ENCODE measurements around the gene EPG5.
A peak's percentile ranks its signal among the peaks of the same experiment; 100 is the strongest.

The EPG5 gene

DNA sequence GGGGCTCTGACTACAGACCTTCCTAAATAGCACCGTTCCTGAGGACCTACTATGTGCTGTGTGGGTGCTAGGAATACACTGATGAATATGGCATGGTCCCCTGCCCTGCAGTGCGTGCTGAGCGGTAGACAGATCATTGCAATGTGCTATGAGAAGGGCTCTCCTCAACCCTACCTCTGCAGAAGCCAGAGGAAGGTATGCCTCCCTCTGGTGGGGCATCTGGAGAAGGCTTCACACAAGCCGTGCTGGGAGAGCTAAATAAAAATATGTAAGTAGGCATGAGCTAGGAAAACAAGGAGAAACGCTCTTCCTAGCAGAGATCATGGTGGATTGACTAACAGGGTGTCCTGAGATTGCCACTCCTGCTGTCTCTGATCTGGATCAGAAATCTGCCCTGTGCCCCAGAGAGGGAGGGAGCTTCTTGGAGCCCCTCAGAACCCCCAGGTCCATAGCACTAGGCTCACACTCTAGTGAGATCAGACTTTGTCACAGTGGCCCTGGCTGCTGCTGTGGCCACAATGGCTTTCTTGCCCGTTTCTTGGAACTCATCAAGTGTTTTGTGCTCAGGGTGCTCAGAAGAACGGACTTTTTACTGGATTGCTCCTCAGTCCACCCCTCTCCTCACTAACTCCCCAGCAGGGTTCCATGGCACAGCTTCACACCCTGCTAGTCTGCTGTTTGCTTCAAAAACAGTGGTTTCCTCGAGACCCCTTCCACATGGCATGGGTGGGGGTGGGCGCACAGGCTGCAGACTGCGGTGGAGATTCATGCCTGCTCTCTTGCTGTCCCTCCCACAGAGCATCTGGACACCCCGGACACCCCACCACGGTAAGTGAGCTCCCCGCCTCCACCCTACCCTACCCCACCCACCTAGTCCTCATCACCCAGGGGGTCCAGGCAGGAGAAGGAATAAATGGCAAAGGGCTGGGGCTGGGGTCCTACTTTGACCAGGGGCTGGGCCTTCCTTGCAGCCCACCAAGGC is 127.4 kb downstream of the EPG5 start:
- H3K36me3 ChIP-seq (ENCODE audit: insufficient read depth, insufficient read length, low read length), result no peaks in the 10 kb centered on the region
- no peaks in the 10 kb centered on the region for H3K9me3 ChIP-seq (ENCODE audit: insufficient read depth, low read length)
- peaks cover 41% of the 10 kb centered on the region for H3K27me3 ChIP-seq (ENCODE audit: insufficient read depth, insufficient read length)
- peaks cover 3% of the 10 kb centered on the region for H3K4me1 ChIP-seq (ENCODE audit: insufficient read depth, insufficient read length)
- DNase-seq (ENCODE audit: low read depth, low spot score), result peak; percentile 15
- TF ChIP-seq ZNF274 (IDR thresholded peaks at IDR 0.05; ENCODE audit: low read depth, low read length) (no peak), SUZ12 (IDR thresholded peaks at IDR 0.05; ENCODE audit: extremely low read depth, insufficient read depth, insufficient read length) (no peak), YY1 (IDR thresholded peaks at IDR 0.05; ENCODE audit: insufficient read depth, insufficient read length) (no peak)
- H3K9ac ChIP-seq (ENCODE audit: insufficient read length, low read depth), result no peak overlapping the region
- H3K4me3 ChIP-seq (ENCODE audit: insufficient read length, low read depth), result no peak overlapping the region

DNA sequence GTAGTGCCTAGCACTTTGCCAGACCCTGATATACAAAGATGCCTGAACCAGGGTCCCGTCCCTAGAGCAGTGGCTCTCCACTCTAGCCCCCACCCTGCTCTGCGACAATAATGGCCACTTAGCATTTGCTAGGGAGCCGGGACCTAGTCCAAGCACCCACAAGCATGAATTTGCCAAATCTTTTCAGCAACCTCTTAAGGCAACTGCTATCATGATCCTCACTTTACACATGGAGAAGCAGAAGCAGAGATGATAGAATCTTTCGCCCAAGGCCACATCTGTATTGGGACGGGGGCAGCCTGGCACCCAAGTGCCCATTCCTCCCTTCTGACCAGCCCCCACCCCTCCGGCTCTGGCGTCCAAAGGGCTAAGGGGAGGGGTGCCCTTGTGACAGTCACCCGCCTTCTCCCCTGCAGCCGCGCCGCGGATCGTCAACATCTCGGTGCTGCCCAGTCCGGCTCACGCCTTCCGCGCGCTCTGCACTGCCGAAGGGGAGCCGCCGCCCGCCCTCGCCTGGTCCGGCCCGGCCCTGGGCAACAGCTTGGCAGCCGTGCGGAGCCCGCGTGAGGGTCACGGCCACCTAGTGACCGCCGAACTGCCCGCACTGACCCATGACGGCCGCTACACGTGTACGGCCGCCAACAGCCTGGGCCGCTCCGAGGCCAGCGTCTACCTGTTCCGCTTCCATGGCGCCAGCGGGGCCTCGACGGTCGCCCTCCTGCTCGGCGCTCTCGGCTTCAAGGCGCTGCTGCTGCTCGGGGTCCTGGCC is 128.6 kb downstream of the EPG5 start:
- DNase-seq (ENCODE audit: low read depth, low spot score), result no peak
- Histone ChIP-seq H3K9ac (ENCODE audit: insufficient read length, low read depth) (no peak overlapping the region), H3K4me3 (ENCODE audit: insufficient read length, low read depth) (no peak overlapping the region), H3K36me3 (ENCODE audit: insufficient read depth, insufficient read length, low read length) (no peaks in the 10 kb centered on the region), H3K4me1 (ENCODE audit: insufficient read depth, insufficient read length) (peaks cover 3% of the 10 kb centered on the region), H3K27me3 (ENCODE audit: insufficient read depth, insufficient read length) (peaks cover 43% of the 10 kb centered on the region), H3K9me3 (ENCODE audit: insufficient read depth, low read length) (no peaks in the 10 kb centered on the region)
- TF ChIP-seq SUZ12 (IDR thresholded peaks at IDR 0.05; ENCODE audit: extremely low read depth, insufficient read depth, insufficient read length), result no peak
- TF ChIP-seq ZNF274 (IDR thresholded peaks at IDR 0.05; ENCODE audit: low read depth, low read length), result no peak
- TF ChIP-seq YY1 (IDR thresholded peaks at IDR 0.05; ENCODE audit: insufficient read depth, insufficient read length), result no peak

DNA sequence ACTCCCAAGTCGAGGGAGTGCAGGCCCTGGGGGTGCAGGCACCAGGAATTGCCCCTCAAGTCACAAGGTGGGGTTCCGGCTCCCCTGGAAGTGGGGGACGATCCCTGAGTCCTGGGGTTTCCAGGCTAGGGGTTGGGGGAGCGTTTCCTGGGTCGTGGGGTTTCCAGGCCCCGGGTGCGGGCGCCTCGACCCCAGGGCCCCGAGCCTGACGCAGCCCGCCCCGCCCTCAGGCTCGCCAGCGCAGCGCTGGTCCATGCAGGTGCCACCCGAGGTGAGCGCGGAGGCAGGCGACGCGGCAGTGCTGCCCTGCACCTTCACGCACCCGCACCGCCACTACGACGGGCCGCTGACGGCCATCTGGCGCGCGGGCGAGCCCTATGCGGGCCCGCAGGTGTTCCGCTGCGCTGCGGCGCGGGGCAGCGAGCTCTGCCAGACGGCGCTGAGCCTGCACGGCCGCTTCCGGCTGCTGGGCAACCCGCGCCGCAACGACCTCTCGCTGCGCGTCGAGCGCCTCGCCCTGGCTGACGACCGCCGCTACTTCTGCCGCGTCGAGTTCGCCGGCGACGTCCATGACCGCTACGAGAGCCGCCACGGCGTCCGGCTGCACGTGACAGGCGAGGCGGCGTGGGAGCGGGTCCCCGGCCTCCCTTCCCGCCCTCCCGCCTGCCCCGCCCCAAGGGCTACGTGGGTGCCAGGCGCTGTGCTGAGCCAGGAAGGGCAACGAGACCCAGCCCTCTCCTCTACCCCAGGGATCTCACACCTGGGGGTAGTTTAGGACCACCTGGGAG is 129.7 kb downstream of the EPG5 start:
- Histone ChIP-seq H3K27me3 (ENCODE audit: insufficient read depth, insufficient read length) (peaks cover 43% of the 10 kb centered on the region), H3K36me3 (ENCODE audit: insufficient read depth, insufficient read length, low read length) (no peaks in the 10 kb centered on the region), H3K9ac (ENCODE audit: insufficient read length, low read depth) (peak overlapping the region; percentile 67), H3K4me1 (ENCODE audit: insufficient read depth, insufficient read length) (peaks cover 6% of the 10 kb centered on the region), H3K9me3 (ENCODE audit: insufficient read depth, low read length) (no peaks in the 10 kb centered on the region), H3K4me3 (ENCODE audit: insufficient read length, low read depth) (peak overlapping the region; percentile 24)
- no peak for TF ChIP-seq ZNF274 (IDR thresholded peaks at IDR 0.05; ENCODE audit: low read depth, low read length)
- TF ChIP-seq YY1 (IDR thresholded peaks at IDR 0.05; ENCODE audit: insufficient read depth, insufficient read length), result no peak
- TF ChIP-seq SUZ12 (IDR thresholded peaks at IDR 0.05; ENCODE audit: extremely low read depth, insufficient read depth, insufficient read length), result no peak
- peak; percentile 42 for DNase-seq (ENCODE audit: low read depth, low spot score)

DNA sequence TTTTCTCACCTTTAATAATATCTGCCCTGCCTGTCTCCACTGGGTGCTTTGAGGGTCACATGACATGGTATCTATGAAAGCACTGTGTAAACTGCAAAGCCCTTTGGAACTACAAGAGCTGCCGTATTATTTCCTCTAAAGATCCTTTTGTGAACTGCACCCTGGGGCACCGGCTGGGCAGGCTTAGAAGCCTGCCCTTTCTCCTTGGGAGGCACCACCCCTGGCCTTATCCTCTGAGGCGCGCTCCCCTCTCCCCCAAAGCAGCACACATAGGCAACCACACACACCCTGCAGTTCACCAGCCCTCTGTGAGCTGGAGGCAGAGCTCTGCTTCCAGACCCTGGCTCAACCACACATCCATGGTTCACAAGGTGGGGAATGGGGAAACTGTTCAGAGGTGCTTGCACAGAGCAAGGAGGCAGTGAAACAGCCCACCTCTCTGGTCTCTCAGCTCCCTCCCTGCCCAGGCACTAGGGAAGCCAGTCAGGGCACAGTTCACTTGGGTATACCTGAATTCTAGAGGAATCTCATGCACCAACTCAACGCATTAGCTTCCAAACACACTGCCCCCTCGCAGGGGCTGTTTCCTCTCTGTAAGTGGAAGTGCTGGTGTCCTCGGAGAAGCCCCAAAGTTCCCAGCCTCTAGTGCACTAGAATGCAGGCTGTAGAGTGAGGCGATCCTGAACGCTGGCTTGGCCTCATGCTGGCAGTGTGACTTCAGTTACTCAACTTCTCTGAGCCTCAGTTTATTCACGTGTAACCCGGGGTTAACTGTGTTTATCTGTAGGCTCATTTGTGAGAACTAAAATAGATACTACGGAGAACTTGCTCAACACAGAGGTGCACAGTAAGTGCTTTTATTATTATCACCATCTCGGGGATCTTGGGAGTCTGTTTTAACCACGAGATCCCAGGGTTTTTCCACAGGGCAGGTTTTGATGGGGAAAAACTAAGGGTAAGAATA is 130.6 kb downstream of the EPG5 start:
- no peak overlapping the region for H3K9ac ChIP-seq (ENCODE audit: insufficient read length, low read depth)
- H3K27me3 ChIP-seq (ENCODE audit: insufficient read depth, insufficient read length), result peaks cover 43% of the 10 kb centered on the region
- no peak for DNase-seq (ENCODE audit: low read depth, low spot score)
- H3K9me3 ChIP-seq (ENCODE audit: insufficient read depth, low read length), result no peaks in the 10 kb centered on the region
- no peaks in the 10 kb centered on the region for H3K36me3 ChIP-seq (ENCODE audit: insufficient read depth, insufficient read length, low read length)
- TF ChIP-seq YY1 (IDR thresholded peaks at IDR 0.05; ENCODE audit: insufficient read depth, insufficient read length) (no peak), SUZ12 (IDR thresholded peaks at IDR 0.05; ENCODE audit: extremely low read depth, insufficient read depth, insufficient read length) (no peak), ZNF274 (IDR thresholded peaks at IDR 0.05; ENCODE audit: low read depth, low read length) (no peak)
- H3K4me3 ChIP-seq (ENCODE audit: insufficient read length, low read depth), result no peak overlapping the region
- peaks cover 7% of the 10 kb centered on the region for H3K4me1 ChIP-seq (ENCODE audit: insufficient read depth, insufficient read length)

GRCh38 chr18:45835057-45835636 is 132.0 kb downstream of the EPG5 start:
- Histone ChIP-seq H3K9ac (ENCODE audit: insufficient read length, low read depth) (no peak overlapping the region), H3K9me3 (ENCODE audit: insufficient read depth, low read length) (no peaks in the 10 kb centered on the region), H3K36me3 (ENCODE audit: insufficient read depth, insufficient read length, low read length) (no peaks in the 10 kb centered on the region), H3K4me1 (ENCODE audit: insufficient read depth, insufficient read length) (peaks cover 7% of the 10 kb centered on the region), H3K27me3 (ENCODE audit: insufficient read depth, insufficient read length) (peaks cover 43% of the 10 kb centered on the region), H3K4me3 (ENCODE audit: insufficient read length, low read depth) (no peak overlapping the region)
- TF ChIP-seq YY1 (IDR thresholded peaks at IDR 0.05; ENCODE audit: insufficient read depth, insufficient read length), result no peak
- TF ChIP-seq SUZ12 (IDR thresholded peaks at IDR 0.05; ENCODE audit: extremely low read depth, insufficient read depth, insufficient read length), result no peak
- no peak for TF ChIP-seq ZNF274 (IDR thresholded peaks at IDR 0.05; ENCODE audit: low read depth, low read length)
- no peak for DNase-seq (ENCODE audit: low read depth, low spot score)

GRCh38 chr18:45834306-45834705 is 132.8 kb downstream of the EPG5 start:
- H3K9me3 ChIP-seq (ENCODE audit: insufficient read depth, low read length), result no peaks in the 10 kb centered on the region
- DNase-seq (ENCODE audit: low read depth, low spot score), result no peak
- TF ChIP-seq SUZ12 (IDR thresholded peaks at IDR 0.05; ENCODE audit: extremely low read depth, insufficient read depth, insufficient read length) (no peak), ZNF274 (IDR thresholded peaks at IDR 0.05; ENCODE audit: low read depth, low read length) (no peak), YY1 (IDR thresholded peaks at IDR 0.05; ENCODE audit: insufficient read depth, insufficient read length) (no peak)
- peaks cover 8% of the 10 kb centered on the region for H3K4me1 ChIP-seq (ENCODE audit: insufficient read depth, insufficient read length)
- peaks cover 43% of the 10 kb centered on the region for H3K27me3 ChIP-seq (ENCODE audit: insufficient read depth, insufficient read length)
- H3K9ac ChIP-seq (ENCODE audit: insufficient read length, low read depth), result no peak overlapping the region
- no peaks in the 10 kb centered on the region for H3K36me3 ChIP-seq (ENCODE audit: insufficient read depth, insufficient read length, low read length)
- no peak overlapping the region for H3K4me3 ChIP-seq (ENCODE audit: insufficient read length, low read depth)
